ENCODE measurements around the gene TOPBP1.

- TF ChIP-seq POLR2A (IDR thresholded peaks at IDR 0.05; ENCODE audit: control extremely low read depth in 1 of 2, low read depth in 2 of 2, low read length in 2 of 2): no peak
- no peak for TF ChIP-seq CREB1 (IDR thresholded peaks at IDR 0.05)
- TF ChIP-seq ZNF274 (IDR thresholded peaks at IDR 0.05; ENCODE audit: borderline replicate concordance, extremely low read depth, low read length): no peak
- TF ChIP-seq, protein P1, sequence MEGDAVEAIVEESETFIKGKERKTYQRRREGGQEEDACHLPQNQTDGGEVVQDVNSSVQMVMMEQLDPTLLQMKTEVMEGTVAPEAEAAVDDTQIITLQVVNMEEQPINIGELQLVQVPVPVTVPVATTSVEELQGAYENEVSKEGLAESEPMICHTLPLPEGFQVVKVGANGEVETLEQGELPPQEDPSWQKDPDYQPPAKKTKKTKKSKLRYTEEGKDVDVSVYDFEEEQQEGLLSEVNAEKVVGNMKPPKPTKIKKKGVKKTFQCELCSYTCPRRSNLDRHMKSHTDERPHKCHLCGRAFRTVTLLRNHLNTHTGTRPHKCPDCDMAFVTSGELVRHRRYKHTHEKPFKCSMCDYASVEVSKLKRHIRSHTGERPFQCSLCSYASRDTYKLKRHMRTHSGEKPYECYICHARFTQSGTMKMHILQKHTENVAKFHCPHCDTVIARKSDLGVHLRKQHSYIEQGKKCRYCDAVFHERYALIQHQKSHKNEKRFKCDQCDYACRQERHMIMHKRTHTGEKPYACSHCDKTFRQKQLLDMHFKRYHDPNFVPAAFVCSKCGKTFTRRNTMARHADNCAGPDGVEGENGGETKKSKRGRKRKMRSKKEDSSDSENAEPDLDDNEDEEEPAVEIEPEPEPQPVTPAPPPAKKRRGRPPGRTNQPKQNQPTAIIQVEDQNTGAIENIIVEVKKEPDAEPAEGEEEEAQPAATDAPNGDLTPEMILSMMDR (IDR thresholded peaks at IDR 0.05; ENCODE audit: control extremely low read depth in 1 of 3, insufficient read depth in 1 of 3, low read depth in 1 of 3, low read length in 3 of 3): no peak
- no peak for TF ChIP-seq CBX5 (IDR thresholded peaks at IDR 0.05; ENCODE audit: low read depth, low read length)
- no peak for TF ChIP-seq GTF2F1 (IDR thresholded peaks at IDR 0.05; ENCODE audit: borderline replicate concordance, low read depth, low read length)
- no peak for TF ChIP-seq ATF2 (IDR thresholded peaks at IDR 0.05; ENCODE audit: low read length)
- TF ChIP-seq CEBPB (IDR thresholded peaks at IDR 0.05; ENCODE audit: low read depth, low read length): no peak
- TF ChIP-seq EGR1 (IDR thresholded peaks at IDR 0.05; ENCODE audit: borderline replicate concordance, low read depth, low read length): no peak
- no peak for TF ChIP-seq EZH2 (IDR thresholded peaks at IDR 0.05; ENCODE audit: low read depth, low read length, severe bottlenecking)
Observed at GRCh38 chr3:133606902-133607301, 54.8 kb downstream of the TOPBP1 start.

All from H1 (cell line).